ENCODE data around the gene MICAL2.
A peak's percentile ranks its signal among the peaks of the same experiment; 100 is the strongest.

The MICAL2 gene

GRCh38 chr11:12229450-12230229, 119.2 kb downstream of the MICAL2 start:
- Mint-ChIP-seq H3K4me3 (no peak overlapping the region), H3K4me1 (ENCODE audit: low read depth) (peaks cover 34% of the 10 kb centered on the region), H3K27me3 (no peaks in the 10 kb centered on the region), H3K9me3 (no peaks in the 10 kb centered on the region), H3K27ac (peak overlapping the region; percentile 44), H3K36me3 (ENCODE audit: low read depth) (peaks cover 99% of the 10 kb centered on the region)
- no peak for DNase-seq

DNA sequence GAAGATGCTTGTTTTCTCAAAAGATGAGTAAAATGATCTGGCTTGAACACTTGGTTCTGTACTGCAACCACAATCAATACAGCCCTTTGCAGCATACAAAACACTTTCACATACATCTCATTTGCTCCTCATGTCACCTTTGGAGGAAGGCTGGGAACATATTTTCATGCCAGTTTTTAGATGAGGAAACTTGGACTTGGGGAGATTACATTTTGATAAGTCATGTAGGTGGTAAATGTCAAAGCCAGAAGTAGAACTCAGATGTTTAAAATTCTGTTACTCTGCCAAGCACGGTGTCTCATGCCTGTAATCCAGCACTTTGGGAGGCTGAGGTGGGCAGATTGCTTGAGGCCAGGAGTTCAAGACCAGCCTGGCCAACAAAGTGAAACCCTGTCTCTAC, 121.8 kb downstream of the MICAL2 start:
- Mint-ChIP-seq H3K9me3 (no peaks in the 10 kb centered on the region), H3K36me3 (ENCODE audit: low read depth) (peaks cover 98% of the 10 kb centered on the region), H3K4me3 (no peak overlapping the region), H3K4me1 (ENCODE audit: low read depth) (peaks cover 45% of the 10 kb centered on the region), H3K27ac (peak overlapping the region; percentile 51), H3K27me3 (no peaks in the 10 kb centered on the region)
- no peak for DNase-seq

- DNase-seq = no peak
- H3K9me3 Mint-ChIP-seq = no peaks in the 10 kb centered on the region
- H3K4me1 Mint-ChIP-seq (ENCODE audit: low read depth) = peaks cover 45% of the 10 kb centered on the region
- peaks cover 95% of the 10 kb centered on the region for H3K36me3 Mint-ChIP-seq (ENCODE audit: low read depth)
- no peaks in the 10 kb centered on the region for H3K27me3 Mint-ChIP-seq
- no peak overlapping the region for H3K27ac Mint-ChIP-seq
- H3K4me3 Mint-ChIP-seq = no peak overlapping the region
These were observed 122.6 kb downstream of the MICAL2 start for GRCh38 chr11:12232817-12233601.

DNA sequence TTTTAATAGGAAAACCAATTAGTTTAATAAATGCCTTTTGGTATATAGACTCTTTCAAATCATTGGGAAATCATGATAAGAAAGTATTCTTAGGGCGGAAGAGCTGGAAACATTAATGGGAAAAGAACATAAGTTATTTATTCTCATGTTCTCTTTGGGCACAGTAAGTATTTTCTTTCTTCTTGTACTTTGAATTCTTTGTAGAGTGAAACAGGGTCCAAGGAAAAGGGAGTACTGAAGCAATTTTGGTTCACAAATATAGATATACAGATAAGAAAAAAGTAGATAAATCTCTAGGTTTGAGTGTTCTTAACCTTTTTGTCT, 123.2 kb downstream of the MICAL2 start:
- no peaks in the 10 kb centered on the region for H3K9me3 Mint-ChIP-seq
- H3K27me3 Mint-ChIP-seq = no peaks in the 10 kb centered on the region
- no peak overlapping the region for H3K27ac Mint-ChIP-seq
- H3K4me1 Mint-ChIP-seq (ENCODE audit: low read depth) = peaks cover 45% of the 10 kb centered on the region
- DNase-seq = no peak
- H3K4me3 Mint-ChIP-seq = no peak overlapping the region
- peaks cover 95% of the 10 kb centered on the region for H3K36me3 Mint-ChIP-seq (ENCODE audit: low read depth)

DNA sequence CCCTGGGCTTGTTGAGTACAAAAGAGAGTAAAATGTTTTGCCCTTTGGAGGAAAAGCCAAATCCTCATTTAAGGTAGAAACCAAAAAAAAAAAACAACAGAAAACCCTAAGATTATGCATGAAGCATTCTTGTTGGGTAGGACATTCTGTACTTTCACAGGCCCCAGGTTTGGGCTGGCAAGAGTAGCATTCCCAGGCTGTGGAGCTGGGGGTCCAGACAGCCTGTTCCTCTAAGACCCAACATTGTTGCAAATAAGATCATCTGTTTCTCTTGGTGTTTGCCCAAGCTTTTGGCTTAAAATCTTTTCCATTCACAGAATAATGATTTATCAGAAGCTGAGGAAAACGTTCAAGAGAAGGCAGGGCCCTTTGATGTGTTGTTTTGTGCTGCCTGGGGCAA, 123.8 kb downstream of the MICAL2 start:
- Mint-ChIP-seq H3K27ac (peak overlapping the region; percentile 96), H3K4me1 (ENCODE audit: low read depth) (peaks cover 45% of the 10 kb centered on the region), H3K4me3 (no peak overlapping the region), H3K27me3 (no peaks in the 10 kb centered on the region), H3K9me3 (no peaks in the 10 kb centered on the region), H3K36me3 (ENCODE audit: low read depth) (peaks cover 95% of the 10 kb centered on the region)
- no peak for DNase-seq

- DNase-seq = no peak
- H3K4me3 Mint-ChIP-seq = no peak overlapping the region
- H3K4me1 Mint-ChIP-seq (ENCODE audit: low read depth) = peaks cover 45% of the 10 kb centered on the region
- H3K36me3 Mint-ChIP-seq (ENCODE audit: low read depth) = peaks cover 95% of the 10 kb centered on the region
- peak overlapping the region; percentile 96 for H3K27ac Mint-ChIP-seq
- H3K27me3 Mint-ChIP-seq = no peaks in the 10 kb centered on the region
- H3K9me3 Mint-ChIP-seq = no peaks in the 10 kb centered on the region
These were observed 124.7 kb downstream of the MICAL2 start for GRCh38 chr11:12235080-12235479.

- Mint-ChIP-seq H3K4me3 (peak overlapping the region; percentile 57), H3K27me3 (no peaks in the 10 kb centered on the region), H3K36me3 (ENCODE audit: low read depth) (peaks cover 95% of the 10 kb centered on the region), H3K4me1 (ENCODE audit: low read depth) (peaks cover 44% of the 10 kb centered on the region), H3K27ac (peak overlapping the region; percentile 96), H3K9me3 (no peaks in the 10 kb centered on the region)
- no peak for DNase-seq
These were observed 125.2 kb downstream of the MICAL2 start for GRCh38 chr11:12235553-12235946.

GRCh38 chr11:12235947-12236743, 125.8 kb downstream of the MICAL2 start:
- no peaks in the 10 kb centered on the region for H3K27me3 Mint-ChIP-seq
- DNase-seq = peak; percentile 71
- H3K4me1 Mint-ChIP-seq (ENCODE audit: low read depth) = peaks cover 47% of the 10 kb centered on the region
- H3K4me3 Mint-ChIP-seq = peak overlapping the region; percentile 57
- peaks cover 94% of the 10 kb centered on the region for H3K36me3 Mint-ChIP-seq (ENCODE audit: low read depth)
- no peaks in the 10 kb centered on the region for H3K9me3 Mint-ChIP-seq
- H3K27ac Mint-ChIP-seq = peak overlapping the region; percentile 96

GRCh38 chr11:12236744-12237101, 126.3 kb downstream of the MICAL2 start:
- no peak for DNase-seq
- Mint-ChIP-seq H3K4me3 (peak overlapping the region; percentile 57), H3K27ac (peak overlapping the region; percentile 96), H3K27me3 (no peaks in the 10 kb centered on the region), H3K36me3 (ENCODE audit: low read depth) (peaks cover 94% of the 10 kb centered on the region), H3K9me3 (no peaks in the 10 kb centered on the region), H3K4me1 (ENCODE audit: low read depth) (peaks cover 47% of the 10 kb centered on the region)

DNA sequence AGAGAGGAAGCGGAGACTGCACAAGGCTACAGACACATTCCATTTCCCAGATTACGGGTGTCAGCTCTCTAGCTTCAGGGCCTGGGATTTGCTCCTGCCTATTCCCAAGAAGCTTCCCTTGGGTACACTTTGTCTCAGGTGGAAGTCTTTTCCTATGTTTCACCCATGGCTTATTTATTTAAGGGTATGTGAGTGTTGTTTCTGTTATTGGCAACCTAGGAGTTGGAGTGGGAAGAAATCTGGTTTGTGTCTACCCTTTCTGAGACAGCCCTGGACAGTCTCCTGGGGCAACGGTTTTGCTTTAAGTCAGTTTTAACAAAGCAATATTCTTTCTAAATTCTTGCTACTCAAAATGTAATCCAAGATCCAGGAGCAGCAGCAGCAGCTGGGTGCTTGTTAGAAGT, 127.0 kb downstream of the MICAL2 start:
- Mint-ChIP-seq H3K36me3 (ENCODE audit: low read depth) (peaks cover 94% of the 10 kb centered on the region), H3K27ac (peak overlapping the region; percentile 22), H3K4me3 (no peak overlapping the region), H3K4me1 (ENCODE audit: low read depth) (peaks cover 48% of the 10 kb centered on the region), H3K27me3 (no peaks in the 10 kb centered on the region), H3K9me3 (no peaks in the 10 kb centered on the region)
- DNase-seq = no peak

DNA sequence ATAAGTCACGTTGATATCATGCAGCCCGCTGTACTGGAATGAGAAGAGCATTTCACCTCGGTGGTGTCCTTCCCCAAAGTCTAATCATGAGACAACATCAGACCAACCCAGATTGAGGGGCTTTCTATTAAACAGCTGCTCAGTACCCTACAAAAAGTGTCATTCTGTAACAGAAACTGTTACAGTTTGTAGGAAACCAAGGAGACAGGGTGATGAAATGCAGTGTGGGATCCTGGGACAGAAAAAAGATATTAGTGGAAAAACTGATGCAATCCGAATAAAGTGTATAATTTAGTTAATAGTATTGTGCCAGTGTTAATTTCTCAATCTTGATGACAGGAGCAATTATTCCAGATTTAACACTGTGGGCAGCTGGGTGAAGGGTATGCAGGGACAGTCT, 128.0 kb downstream of the MICAL2 start:
- Mint-ChIP-seq H3K27me3 (no peaks in the 10 kb centered on the region), H3K4me1 (ENCODE audit: low read depth) (peaks cover 52% of the 10 kb centered on the region), H3K4me3 (no peak overlapping the region), H3K27ac (no peak overlapping the region), H3K36me3 (ENCODE audit: low read depth) (peaks cover 93% of the 10 kb centered on the region), H3K9me3 (no peaks in the 10 kb centered on the region)
- DNase-seq = no peak

- H3K4me1 Mint-ChIP-seq (ENCODE audit: low read depth) = peaks cover 52% of the 10 kb centered on the region
- DNase-seq = no peak
- H3K9me3 Mint-ChIP-seq = no peaks in the 10 kb centered on the region
- H3K27me3 Mint-ChIP-seq = no peaks in the 10 kb centered on the region
- H3K4me3 Mint-ChIP-seq = no peak overlapping the region
- peaks cover 92% of the 10 kb centered on the region for H3K36me3 Mint-ChIP-seq (ENCODE audit: low read depth)
- no peak overlapping the region for H3K27ac Mint-ChIP-seq
These were observed 129.0 kb downstream of the MICAL2 start for GRCh38 chr11:12239396-12239795.

GRCh38 chr11:12239804-12240371, 129.5 kb downstream of the MICAL2 start:
- peaks cover 92% of the 10 kb centered on the region for H3K36me3 Mint-ChIP-seq (ENCODE audit: low read depth)
- no peak overlapping the region for H3K4me3 Mint-ChIP-seq
- DNase-seq = no peak
- no peak overlapping the region for H3K27ac Mint-ChIP-seq
- no peaks in the 10 kb centered on the region for H3K9me3 Mint-ChIP-seq
- H3K27me3 Mint-ChIP-seq = no peaks in the 10 kb centered on the region
- H3K4me1 Mint-ChIP-seq (ENCODE audit: low read depth) = peaks cover 47% of the 10 kb centered on the region

- H3K4me1 Mint-ChIP-seq (ENCODE audit: low read depth) = peaks cover 39% of the 10 kb centered on the region
- DNase-seq = no peak
- H3K4me3 Mint-ChIP-seq = no peak overlapping the region
- no peaks in the 10 kb centered on the region for H3K27me3 Mint-ChIP-seq
- peaks cover 88% of the 10 kb centered on the region for H3K36me3 Mint-ChIP-seq (ENCODE audit: low read depth)
- no peak overlapping the region for H3K27ac Mint-ChIP-seq
- no peaks in the 10 kb centered on the region for H3K9me3 Mint-ChIP-seq
These were observed 130.3 kb downstream of the MICAL2 start for GRCh38 chr11:12240677-12241076.

Measured in activated T-cell treated with anti-CD3 and anti-CD28 coated beads, Interleukin-2, amount 50 U/mL, for 24 hours (primary cell).